MM.1S (cell line): ENCODE results near the gene TPD52L1.
"Not testable (repeated sequence)": the region's sequence is repeated elsewhere in the genome, so short reads cannot be mapped to it uniquely, and the experiment has no call there.

ENCODE experiments used
- DNase-seq: peaks from one replicate; pipeline ENCODE4 v3.0.0-alpha.2; 2015
- H2AFZ ChIP-seq: fragments of 300-600 bp; sonication (generic); 2 replicates; pipeline ENCODE4 v1.6.0; 2016; ENCODE audit warnings: antibody characterized with exemption, low read length
- H3F3A ChIP-seq: fragments of 300-600 bp; sonication (generic); 2 replicates; pipeline ENCODE4 v1.6.1; 2016; ENCODE audit warnings: mild to moderate bottlenecking, antibody characterized with exemption, low read length, moderate library complexity, mixed read lengths; ENCODE audit not compliant: insufficient read depth
- H3K27ac ChIP-seq: fragments of 300-600 bp; sonication (generic); 2 replicates; pipeline ENCODE4 v1.5.1; 2016; ENCODE audit warnings: mild to moderate bottlenecking, low read length
- H3K27me3 ChIP-seq: fragments of 300-600 bp; sonication (generic); replicated peaks from 2 replicates; pipeline ENCODE4 v1.6.0; 2016; ENCODE audit warnings: low read length; ENCODE audit not compliant: insufficient read depth
- H3K36me3 ChIP-seq: fragments of 300-600 bp; sonication (generic); replicated peaks from 2 replicates; pipeline ENCODE4 v1.6.1; 2016; ENCODE audit warnings: mild to moderate bottlenecking, low read length, mixed read lengths; ENCODE audit not compliant: insufficient read depth
- H3K4me1 ChIP-seq: fragments of 300-600 bp; sonication (generic); 2 replicates; pipeline ENCODE4 v1.6.1; 2016; ENCODE audit warnings: low read length, mixed read lengths
- H3K4me2 ChIP-seq: fragments of 300-600 bp; sonication (generic); 2 replicates; pipeline ENCODE4 v1.6.0; 2016; ENCODE audit warnings: low read depth, low read length
- H3K4me3 ChIP-seq: fragments of 300-600 bp; sonication (generic); 2 replicates; pipeline ENCODE4 v1.5.1; 2016; ENCODE audit warnings: low read length, mixed read lengths
- H3K79me2 ChIP-seq: fragments of 300-600 bp; sonication (generic); 2 replicates; pipeline ENCODE4 v1.6.1; 2016; ENCODE audit warnings: mixed run types, low read length, mixed read lengths
- H3K9ac ChIP-seq: fragments of 300-600 bp; sonication (generic); 2 replicates; pipeline ENCODE4 v1.6.1; 2016; ENCODE audit warnings: low read length, mixed read lengths
- H3K9me2 ChIP-seq: fragments of 300-600 bp; sonication (generic); replicated peaks from 2 replicates; pipeline ENCODE4 v1.6.1; 2016; ENCODE audit warnings: mild to moderate bottlenecking, low read length, mixed read lengths; ENCODE audit not compliant: insufficient read depth
- H3K9me3 ChIP-seq: fragments of 300-600 bp; sonication (generic); replicated peaks from 2 replicates; pipeline ENCODE4 v1.6.1; 2016; ENCODE audit warnings: mild to moderate bottlenecking, low read length, mixed read lengths; ENCODE audit not compliant: insufficient read depth
- H4K20me1 ChIP-seq: fragments of 300-600 bp; sonication (generic); 2 replicates; pipeline ENCODE4 v1.6.1; 2016; ENCODE audit warnings: mild to moderate bottlenecking, low read length, moderate library complexity, mixed read lengths; ENCODE audit not compliant: insufficient read depth
- CTCF ChIP-seq: fragments of 300-600 bp; sonication (generic); IDR thresholded peaks from 2 replicates; pipeline ENCODE4 v1.5.1; 2016; ENCODE audit warnings: antibody characterized with exemption, low read length, mixed read lengths
- EZH2 ChIP-seq: fragments of 300-600 bp; sonication (generic); optimal IDR thresholded peaks from 2 replicates; pipeline ENCODE3; 2017; ENCODE audit warnings: low read depth, mild to moderate bottlenecking, antibody characterized with exemption, low read length, mixed read lengths
- EZH2phosphoT487 ChIP-seq: fragments of 300-600 bp; sonication (generic); IDR thresholded peaks from 2 replicates; pipeline ENCODE4 v1.6.1; 2018; ENCODE audit warnings: antibody characterized with exemption, low read length

The TPD52L1 gene

GRCh38 chr6:125124049-125124669 lies 29.4 kb upstream of the TPD52L1 start:
- no peak for TF ChIP-seq CTCF
- no peak for TF ChIP-seq EZH2
- no peak for TF ChIP-seq EZH2phosphoT487
- no peak overlapping the region for H3K9ac ChIP-seq
- no peaks in the 10 kb centered on the region for H3K4me1 ChIP-seq
- no peaks in the 10 kb centered on the region for H3K27me3 ChIP-seq
- no peak overlapping the region for H3K27ac ChIP-seq
- no peaks in the 10 kb centered on the region for H4K20me1 ChIP-seq
- no peak overlapping the region for H2AFZ ChIP-seq
- no peaks in the 10 kb centered on the region for H3F3A ChIP-seq
- no peak overlapping the region for H3K4me2 ChIP-seq
- no peak overlapping the region for H3K4me3 ChIP-seq
- H3K9me2 ChIP-seq: no peaks in the 10 kb centered on the region
- H3K9me3 ChIP-seq: no peaks in the 10 kb centered on the region
- no peak for DNase-seq
- H3K79me2 ChIP-seq: no peaks in the 10 kb centered on the region
- no peaks in the 10 kb centered on the region for H3K36me3 ChIP-seq

DNA sequence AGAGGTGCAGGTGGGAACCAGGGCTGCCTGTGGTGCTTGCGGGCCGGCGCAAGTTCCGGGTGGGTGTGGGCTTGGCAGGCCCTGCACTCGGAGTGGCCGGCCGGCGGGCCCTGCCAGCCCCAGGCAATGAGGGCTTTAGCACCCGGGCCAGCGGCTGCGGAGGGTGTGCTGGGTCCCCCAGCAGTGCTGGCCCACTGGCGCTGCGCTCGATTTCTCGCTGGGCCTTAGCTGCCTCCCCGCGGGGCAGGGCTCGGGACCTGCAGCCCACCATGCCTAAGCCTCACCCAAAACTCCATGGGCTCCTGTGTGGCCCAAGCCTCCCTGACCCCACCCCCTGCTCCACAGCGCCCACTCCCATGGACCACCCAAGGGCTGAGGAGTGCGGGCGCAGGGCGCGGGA lies 27.7 kb upstream of the TPD52L1 start:
- H3K9me2 ChIP-seq, H3K9me3 ChIP-seq, H3K9ac ChIP-seq, H3K4me3 ChIP-seq, H3K36me3 ChIP-seq, H2AFZ ChIP-seq, H3K79me2 ChIP-seq, H3K27me3 ChIP-seq, H4K20me1 ChIP-seq, H3K27ac ChIP-seq, H3K4me2 ChIP-seq, H3F3A ChIP-seq, DNase-seq, H3K4me1 ChIP-seq: not testable (repeated sequence)

GRCh38 chr6:125129354-125129753 lies 24.2 kb upstream of the TPD52L1 start:
- DNase-seq: no peak
- H3K4me3 ChIP-seq: no peak overlapping the region
- H3K4me1 ChIP-seq: no peaks in the 10 kb centered on the region
- no peak overlapping the region for H3K27ac ChIP-seq
- no peaks in the 10 kb centered on the region for H3F3A ChIP-seq
- no peaks in the 10 kb centered on the region for H3K79me2 ChIP-seq
- no peaks in the 10 kb centered on the region for H3K36me3 ChIP-seq
- TF ChIP-seq CTCF (no peak), EZH2phosphoT487 (no peak), EZH2 (no peak)
- no peaks in the 10 kb centered on the region for H3K9me3 ChIP-seq
- H3K9ac ChIP-seq: no peak overlapping the region
- no peaks in the 10 kb centered on the region for H3K9me2 ChIP-seq
- H3K27me3 ChIP-seq: no peaks in the 10 kb centered on the region
- no peak overlapping the region for H2AFZ ChIP-seq
- H4K20me1 ChIP-seq: no peaks in the 10 kb centered on the region
- H3K4me2 ChIP-seq: no peak overlapping the region

GRCh38 chr6:125132058-125132457 lies 21.5 kb upstream of the TPD52L1 start:
- no peaks in the 10 kb centered on the region for H3K36me3 ChIP-seq
- no peaks in the 10 kb centered on the region for H3F3A ChIP-seq
- H3K79me2 ChIP-seq: no peaks in the 10 kb centered on the region
- TF ChIP-seq EZH2 (no peak), CTCF (no peak), EZH2phosphoT487 (no peak)
- no peaks in the 10 kb centered on the region for H3K9me2 ChIP-seq
- no peaks in the 10 kb centered on the region for H3K4me1 ChIP-seq
- no peak overlapping the region for H2AFZ ChIP-seq
- H4K20me1 ChIP-seq: no peaks in the 10 kb centered on the region
- H3K4me3 ChIP-seq: no peak overlapping the region
- no peak overlapping the region for H3K27ac ChIP-seq
- no peaks in the 10 kb centered on the region for H3K9me3 ChIP-seq
- no peak overlapping the region for H3K4me2 ChIP-seq
- H3K27me3 ChIP-seq: no peaks in the 10 kb centered on the region
- no peak for DNase-seq
- H3K9ac ChIP-seq: no peak overlapping the region
